HG02678 (cell line): Measurements from ENCODE around the gene TCF12.

Source experiments
- ATAC-seq: cut with Tn5 transposase; IDR thresholded peaks from one replicate; pipeline ENCODE4 v1.9.1; 2021; ENCODE audit warnings: mild to moderate bottlenecking, moderate library complexity; ENCODE audit not compliant: unreplicated experiment

Gene TCF12

GRCh38 chr15:57235873-57236272 is 317.4 kb downstream of the TCF12 start:
- ATAC-seq: no peak

- ATAC-seq: no peak
Measured at GRCh38 chr15:57236561-57237300, 318.3 kb downstream of the TCF12 start.

DNA sequence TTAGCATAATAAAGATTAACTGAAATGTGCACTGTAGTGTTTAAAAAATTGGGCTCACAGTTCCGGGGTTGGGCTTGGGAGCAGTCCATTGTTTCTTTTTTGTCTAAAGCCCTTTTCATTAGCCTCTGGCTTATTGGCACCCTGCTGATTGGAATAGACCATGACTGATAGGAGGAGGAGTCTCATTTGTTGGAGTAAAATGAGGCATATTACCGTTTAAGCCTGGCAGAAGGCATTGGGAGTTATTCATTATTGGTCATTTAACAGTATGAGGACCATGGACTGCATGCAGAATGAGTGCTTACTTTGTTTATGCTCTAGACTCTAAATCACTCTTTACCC is 318.8 kb downstream of the TCF12 start:
- no peak for ATAC-seq

- ATAC-seq: no peak
Measured at GRCh38 chr15:57237676-57238075, 319.2 kb downstream of the TCF12 start.

- no peak for ATAC-seq
Measured at GRCh38 chr15:57245130-57245529, 326.7 kb downstream of the TCF12 start.

GRCh38 chr15:57245714-57246113 is 327.3 kb downstream of the TCF12 start:
- ATAC-seq: no peak

DNA sequence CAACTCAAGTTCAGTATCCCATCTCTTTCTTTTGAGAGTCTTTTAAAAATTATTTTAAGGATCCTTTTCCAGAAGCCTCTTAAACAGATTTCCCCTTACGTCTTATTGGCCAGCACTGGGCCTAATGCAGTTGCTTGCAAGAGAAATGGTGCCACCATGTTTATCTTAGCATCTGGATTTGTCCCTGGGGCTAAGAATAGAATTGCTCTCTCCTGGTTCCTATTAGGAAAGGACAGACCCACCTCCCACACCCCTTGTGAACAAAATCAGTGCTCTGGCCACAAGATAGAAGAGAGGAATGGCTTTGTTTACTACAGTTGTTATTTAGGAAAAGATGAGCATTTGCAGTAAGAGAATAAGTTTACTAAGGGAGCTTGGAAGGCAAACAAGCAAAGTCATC is 329.6 kb downstream of the TCF12 start:
- no peak for ATAC-seq

DNA sequence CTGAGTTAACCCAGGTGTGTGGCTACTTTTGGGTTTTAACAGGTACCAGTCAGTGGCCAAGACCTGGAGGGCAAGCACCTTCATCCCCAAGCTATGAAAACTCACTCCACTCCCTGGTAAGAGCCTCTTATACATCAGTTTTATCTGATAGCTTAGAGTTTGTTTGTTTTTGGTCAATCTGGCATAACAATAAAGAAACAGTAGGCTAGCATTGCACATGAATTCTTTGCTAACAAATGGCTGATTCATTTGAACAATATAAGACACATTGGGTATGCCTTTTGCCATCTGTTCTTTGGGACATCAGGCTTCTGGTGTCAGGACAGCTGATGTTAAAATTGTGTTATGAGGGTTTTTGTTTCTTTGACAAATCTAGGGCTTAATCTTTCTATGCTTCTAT is 332.9 kb downstream of the TCF12 start:
- no peak for ATAC-seq

GRCh38 chr15:57251941-57252340 is 333.5 kb downstream of the TCF12 start:
- ATAC-seq: no peak

GRCh38 chr15:57253082-57253481 is 334.6 kb downstream of the TCF12 start:
- no peak for ATAC-seq

DNA sequence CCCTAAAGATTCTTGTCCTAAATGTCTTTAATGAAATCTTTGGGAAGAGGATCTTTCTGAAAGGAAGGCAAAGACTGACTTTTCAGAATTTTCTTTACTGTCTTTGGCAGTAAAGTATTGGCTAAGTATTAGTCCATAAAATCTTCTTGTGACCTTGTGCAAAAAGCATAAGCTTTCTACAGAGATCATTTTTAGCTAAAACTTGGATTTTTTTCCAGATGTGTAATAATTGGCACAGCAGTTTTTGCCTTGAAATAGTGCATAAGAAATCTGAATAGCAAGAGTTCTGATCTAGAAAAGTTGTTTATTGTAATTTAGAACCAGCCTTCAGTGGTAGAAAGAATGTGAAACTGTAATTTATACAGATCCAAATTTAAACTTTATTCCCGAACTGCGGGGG is 335.1 kb downstream of the TCF12 start:
- ATAC-seq: no peak

GRCh38 chr15:57255751-57256341 is 337.4 kb downstream of the TCF12 start:
- ATAC-seq: no peak

DNA sequence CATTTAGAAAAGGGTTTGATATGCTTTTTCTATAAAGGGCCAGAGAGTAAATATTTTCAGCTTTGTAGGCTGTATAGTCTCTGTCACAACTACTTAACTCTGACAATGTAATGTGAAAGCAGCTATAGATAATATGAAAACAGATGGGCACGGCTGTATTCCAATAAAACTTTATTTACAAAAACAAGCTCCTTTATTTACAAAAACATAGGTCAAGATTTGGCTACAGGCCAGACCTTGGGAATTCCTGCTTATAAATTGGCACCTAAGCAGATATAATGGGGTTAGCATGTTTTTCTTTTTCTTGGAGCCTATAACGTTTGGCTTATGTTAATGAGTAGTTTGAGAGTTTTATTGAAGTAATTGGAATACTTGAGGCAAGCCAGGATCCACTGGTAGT is 338.5 kb downstream of the TCF12 start:
- ATAC-seq: no peak

DNA sequence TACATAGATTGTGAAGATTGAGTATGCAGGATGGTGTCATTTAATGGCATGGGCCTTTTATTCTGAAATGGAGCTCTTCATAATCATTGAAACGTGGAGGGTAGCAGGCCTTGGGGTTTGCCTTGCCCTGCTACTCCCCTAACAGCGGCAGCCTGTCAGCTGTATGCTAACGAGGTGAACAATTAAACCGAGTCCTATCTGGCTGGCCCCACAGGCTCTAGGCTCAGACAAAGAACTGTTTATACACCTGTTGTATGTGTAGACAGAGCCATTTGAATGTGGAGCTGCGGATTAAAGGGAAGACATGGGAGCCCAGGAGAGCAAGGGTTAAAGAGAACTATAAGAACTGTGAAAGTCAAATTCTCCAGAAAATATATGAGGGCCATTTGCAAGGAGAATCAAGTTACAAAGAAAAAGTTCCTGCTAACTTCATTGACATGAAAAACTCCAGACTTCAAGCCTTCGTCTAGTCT is 341.2 kb downstream of the TCF12 start:
- ATAC-seq: no peak

DNA sequence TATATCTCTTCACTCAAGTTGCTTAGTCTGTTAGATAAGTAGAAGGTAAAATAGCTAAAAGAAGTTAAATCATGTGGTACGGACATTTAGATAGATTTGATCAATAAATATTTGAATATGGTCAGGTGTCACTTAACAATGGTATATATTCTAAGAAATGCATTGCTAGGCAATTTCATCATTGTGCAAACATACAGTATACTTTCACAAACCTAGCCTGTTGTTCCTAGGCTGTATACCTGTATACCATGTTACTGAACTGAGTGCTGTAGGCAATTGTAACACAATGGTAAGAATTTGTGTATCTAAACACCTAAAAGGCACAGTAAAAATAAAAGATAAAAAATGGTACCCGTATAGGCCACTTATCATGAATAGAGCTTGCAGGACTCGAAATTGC is 345.1 kb downstream of the TCF12 start:
- no peak for ATAC-seq

DNA sequence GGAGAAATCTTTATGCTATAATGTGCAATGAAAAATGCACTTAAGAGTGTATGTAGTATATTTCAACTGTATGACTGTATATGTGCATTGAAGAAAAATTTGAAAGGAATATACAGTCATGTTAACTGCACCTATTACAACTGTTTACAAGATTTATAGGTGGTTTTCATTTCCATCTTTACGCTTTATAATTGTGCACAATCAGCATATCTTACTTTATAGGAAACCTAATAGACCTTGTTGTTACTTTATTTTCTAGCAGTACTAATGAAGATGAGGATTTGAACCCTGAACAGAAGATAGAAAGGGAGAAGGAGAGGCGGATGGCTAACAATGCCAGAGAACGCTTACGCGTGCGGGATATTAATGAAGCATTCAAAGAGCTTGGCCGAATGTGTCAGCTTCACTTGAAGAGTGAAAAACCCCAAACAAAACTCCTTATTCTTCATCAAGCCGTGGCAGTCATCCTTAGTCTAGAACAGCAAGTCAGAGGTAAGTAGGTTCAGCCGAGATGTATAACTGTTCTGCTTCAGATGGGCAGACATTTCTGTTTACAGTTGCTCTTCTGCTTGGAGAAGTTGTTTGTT is 354.4 kb downstream of the TCF12 start:
- no peak for ATAC-seq

- ATAC-seq: no peak
Measured at GRCh38 chr15:57273402-57273801, 355.0 kb downstream of the TCF12 start.

GRCh38 chr15:57278439-57278838 is 360.0 kb downstream of the TCF12 start:
- ATAC-seq: no peak

DNA sequence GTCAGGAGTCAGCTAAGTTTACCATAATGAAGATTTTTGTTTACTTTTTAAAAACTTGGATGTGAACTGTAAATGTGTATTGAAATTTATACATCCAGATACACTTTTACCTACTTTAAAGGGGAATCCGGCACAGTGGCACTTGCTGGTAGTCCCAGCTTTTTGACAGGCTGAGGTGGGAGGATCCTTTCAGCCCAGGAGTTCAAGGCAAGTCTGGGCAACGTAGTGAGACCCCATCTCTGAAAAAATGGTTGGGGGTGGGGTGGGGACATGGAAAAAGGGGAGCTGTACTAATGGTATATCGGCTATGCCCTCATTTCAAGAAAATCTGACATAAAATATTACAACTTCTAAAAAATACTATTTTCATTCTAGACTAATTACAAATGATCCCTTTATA is 362.0 kb downstream of the TCF12 start:
- ATAC-seq: no peak

DNA sequence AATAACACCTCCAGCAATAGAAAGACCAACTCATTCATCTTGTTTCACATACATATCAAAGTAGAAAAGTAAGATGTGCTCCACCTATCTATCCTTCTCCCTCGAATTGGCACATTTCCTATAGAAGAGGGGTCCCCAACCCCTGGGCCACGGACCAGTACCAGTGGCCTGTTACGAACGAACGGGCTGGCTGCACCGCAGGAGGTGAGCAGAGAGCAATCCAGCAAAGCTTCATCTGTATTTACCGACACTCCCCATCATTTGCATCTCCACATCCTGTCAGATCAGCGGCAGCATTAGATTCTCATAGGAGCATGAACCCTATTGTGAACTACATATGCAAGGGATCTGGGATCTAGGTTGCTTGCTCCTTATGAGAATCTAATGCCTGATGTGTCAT is 362.9 kb downstream of the TCF12 start:
- ATAC-seq: peak; percentile 62

DNA sequence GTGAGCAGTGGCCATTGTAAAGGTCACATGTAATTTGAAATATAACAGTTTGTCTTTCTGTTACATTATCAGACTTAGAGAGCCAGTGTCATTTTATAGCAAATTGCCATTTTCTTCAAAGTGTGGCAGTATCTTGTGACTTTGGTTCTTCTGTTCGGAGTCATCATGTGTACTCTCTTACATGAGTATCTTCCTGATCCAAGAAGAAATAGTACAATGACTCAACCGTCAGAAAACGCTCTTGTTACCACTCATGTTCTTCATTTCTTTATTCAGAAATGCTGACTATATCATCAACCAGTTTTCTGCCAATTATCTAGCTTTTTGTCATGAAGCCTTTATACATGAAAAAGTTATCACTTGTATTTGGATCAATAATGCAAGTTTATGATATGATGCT is 364.2 kb downstream of the TCF12 start:
- no peak for ATAC-seq

DNA sequence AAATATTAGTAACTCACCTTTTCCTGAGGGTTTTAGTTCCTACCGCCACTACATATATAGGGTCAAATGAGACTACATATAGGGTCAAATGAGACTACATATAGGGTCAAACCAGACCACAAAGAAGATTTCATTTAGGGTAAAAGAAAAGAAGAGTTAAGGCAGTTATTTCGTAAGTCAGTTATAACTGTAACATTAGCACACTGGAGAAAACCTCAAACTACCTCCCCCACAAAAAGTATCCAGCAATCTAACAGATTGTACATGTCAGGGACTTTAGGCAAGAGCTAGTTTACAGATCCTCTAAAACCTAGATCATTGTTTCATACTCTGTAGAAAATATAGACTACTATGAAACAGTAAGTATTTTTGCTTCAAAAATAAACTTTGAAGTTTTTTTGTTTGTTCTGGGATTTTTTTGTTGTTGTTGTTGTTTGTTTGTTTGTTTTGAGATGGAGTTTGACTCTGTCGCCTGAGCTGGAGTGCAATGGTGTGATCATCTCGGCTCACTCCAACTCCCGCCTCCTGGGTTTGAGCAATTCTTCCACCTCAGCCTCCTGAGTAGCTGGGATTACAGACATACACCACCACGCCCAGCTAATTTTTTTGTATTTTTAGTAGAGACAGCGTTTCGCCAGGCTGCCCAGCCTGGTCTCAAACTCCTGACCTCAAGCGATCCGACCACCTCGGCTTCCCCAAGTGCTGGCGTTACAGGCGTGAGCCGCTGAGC is 365.5 kb downstream of the TCF12 start:
- ATAC-seq: peak; percentile 1
